Naive thymus-derived CD4-positive, alpha-beta T cell (primary cell): ENCODE data around the gene SUSD6. TPM values are rescaled to one million over a fixed set of nuclear protein-coding genes. Genes with fewer than 3 reads are reported as not detected.
"Not testable (repeated sequence)": the region's sequence is repeated elsewhere in the genome, so short reads cannot be mapped to it uniquely, and the experiment has no call there.

Experiments used
- ATAC-seq: fragments of 150-1000 bp; cut with Tn5 transposase; 2 replicates; pipeline ENCODE4 v1.10.0; 2021; ENCODE audit warnings: mild to moderate bottlenecking, moderate library complexity
- CTCF ChIA-PET: fragments of 350-600 bp; sonication (Branson Sonifier 250); formaldehyde crosslinking; loops from one replicate; lab custom pipeline; 2021; ENCODE audit warnings: antibody characterized with exemption; lab: Charles Lee
- POLR2A ChIA-PET: fragments of 350-600 bp; sonication (Branson Sonifier 250); formaldehyde crosslinking; loops from one replicate; lab custom pipeline; 2021; ENCODE audit warnings: antibody characterized with exemption, inconsistent platforms; lab: Charles Lee
- DNase-seq, 9 donors: peaks; one replicate each; pipeline versions ENCODE4 v3.0.0 to v3.0.0-alpha.2; 2020 to 2022; ENCODE audit warnings: mixed read lengths in 1 of 9
- H3K27ac ChIP-seq: one replicate; pipeline ENCODE4 v1.7.0; 2013; ENCODE audit warnings: mild to moderate bottlenecking, low read depth, low read length, moderate library complexity
- H3K27me3 ChIP-seq, 2 donors: one replicate each; pipeline ENCODE4 v1.7.0; 2013; ENCODE audit warnings: low read length in 2 of 2, mild to moderate bottlenecking in 2 of 2, moderate library complexity in 2 of 2; ENCODE audit not compliant: control insufficient read depth in 2 of 2, insufficient read depth in 2 of 2
- H3K36me3 ChIP-seq, 3 experiments: 1 replicate in 2 of 3; 2 replicates in 1 of 3; pipeline ENCODE4 v1.7.0; 2013; ENCODE audit warnings: low read length in 3 of 3, mild to moderate bottlenecking in 3 of 3, moderate library complexity in 1 of 3; ENCODE audit not compliant: insufficient read depth in 3 of 3, control insufficient read depth in 2 of 3
- H3K4me1 ChIP-seq, 2 donors: one replicate each; pipeline ENCODE4 v1.7.0; 2013; ENCODE audit warnings: low read length in 2 of 2, mild to moderate bottlenecking in 2 of 2, moderate library complexity in 1 of 2; ENCODE audit not compliant: control insufficient read depth in 2 of 2, insufficient read depth in 2 of 2
- H3K4me3 ChIP-seq: 2 replicates; pipeline ENCODE4 v1.7.0; 2013; ENCODE audit warnings: mild to moderate bottlenecking, low read length
- H3K9me3 ChIP-seq, 3 experiments: 1 replicate in 2 of 3; 2 replicates in 1 of 3; pipeline ENCODE4 v1.7.0; 2013; ENCODE audit warnings: low read length in 3 of 3; ENCODE audit not compliant: control insufficient read depth in 2 of 3
- H3K27ac Mint-ChIP-seq, 9 donors: one replicate each; pipeline ENCODE4 v1.8.0; 2020 to 2022; ENCODE audit warnings: mixed read lengths in 9 of 9, mild to moderate bottlenecking in 8 of 9, moderate library complexity in 5 of 9, inconsistent platforms in 2 of 9
- H3K27me3 Mint-ChIP-seq, 5 donors: one replicate each; pipeline ENCODE4 v1.8.0; 2021 to 2022; ENCODE audit warnings: mixed read lengths in 5 of 5, mild to moderate bottlenecking in 1 of 5
- H3K36me3 Mint-ChIP-seq, 5 donors: one replicate each; pipeline ENCODE4 v1.8.0; 2020 to 2022; ENCODE audit warnings: mixed read lengths in 5 of 5, mild to moderate bottlenecking in 3 of 5, inconsistent platforms in 1 of 5
- H3K4me1 Mint-ChIP-seq, 7 donors: one replicate each; pipeline ENCODE4 v1.8.0; 2020 to 2022; ENCODE audit warnings: mixed read lengths in 7 of 7, mild to moderate bottlenecking in 3 of 7, inconsistent platforms in 1 of 7
- H3K4me3 Mint-ChIP-seq, 10 donors: one replicate each; pipeline ENCODE4 v1.8.0; 2020 to 2022; ENCODE audit warnings: mild to moderate bottlenecking in 10 of 10, mixed read lengths in 10 of 10, moderate library complexity in 6 of 10, inconsistent platforms in 2 of 10
- H3K9me3 Mint-ChIP-seq, 11 donors: one replicate each; pipeline ENCODE4 v1.8.0; 2020 to 2022; ENCODE audit warnings: mixed read lengths in 11 of 11, mild to moderate bottlenecking in 4 of 11, inconsistent platforms in 1 of 11, moderate library complexity in 1 of 11
- intact Hi-C, 2 donors: fragments of 100-400 bp; cut with micrococcal nuclease; formaldehyde crosslinking; loops; one replicate each; pipeline ENCODE4 v1.15.1; 2023
- polyA plus RNA-seq, 2 donors: library from polyadenylated mRNA; unstranded; fragments of 300-500 nt; fragmentation: Illumina TruSeq; gene quantifications; one replicate each; pipeline ENCODE4 v1.2.3, GENCODE V29; 2021
- total RNA-seq, 6 experiments: library from RNA in 5 of 6; stranded (reverse) in 5 of 6; gene quantifications; 1 replicate in 5 of 6; 2 replicates in 1 of 6; pipeline ENCODE4 v1.2.3 and lab custom pipeline; 2021 to 2026

Gene SUSD6
- total and polyA plus RNA-seq, 7 experiments from 2014 or later = 4.3 to 90.8 (median 44.6) TPM

GRCh38 chr14:69594846-69595245, 16.6 kb upstream of the SUSD6 start:
- ChIA-PET POLR2A (no interaction called here), CTCF (no interaction called here)
- Mint-ChIP-seq H3K27ac (no peak overlapping the region), H3K4me3 (no peak overlapping the region), H3K9me3 (no peaks in the 10 kb centered on the region), H3K4me1 (no peaks in the 10 kb centered on the region), H3K36me3 (no peaks in the 10 kb centered on the region), H3K27me3 (peaks cover 0 to 16% (median 0%) of the 10 kb centered on the region in 5 donors)
- no peak for ATAC-seq
- no peaks in the 10 kb centered on the region for H3K27me3 ChIP-seq
- intact Hi-C loops = no loop called here
- no peak for DNase-seq
- H3K4me1 ChIP-seq = no peaks in the 10 kb centered on the region
- no peak overlapping the region for H3K4me3 ChIP-seq
- no peaks in the 10 kb centered on the region for H3K9me3 ChIP-seq
- H3K27ac ChIP-seq = no peak overlapping the region
- H3K36me3 ChIP-seq = no peaks in the 10 kb centered on the region

- Mint-ChIP-seq H3K36me3 (no peaks in the 10 kb centered on the region), H3K27me3 (peaks cover 0 to 16% (median 0%) of the 10 kb centered on the region in 5 donors), H3K4me1 (no peaks in the 10 kb centered on the region), H3K4me3 (no peak overlapping the region), H3K27ac (no peak overlapping the region), H3K9me3 (no peaks in the 10 kb centered on the region)
- DNase-seq (no peak), ATAC-seq (no peak)
- no peaks in the 10 kb centered on the region for H3K36me3 ChIP-seq
- H3K4me1 ChIP-seq = no peaks in the 10 kb centered on the region
- no peaks in the 10 kb centered on the region for H3K9me3 ChIP-seq
- ChIA-PET POLR2A (no interaction called here), CTCF (no interaction called here)
- no peak overlapping the region for H3K27ac ChIP-seq
- H3K27me3 ChIP-seq = no peaks in the 10 kb centered on the region
- H3K4me3 ChIP-seq = no peak overlapping the region
- intact Hi-C loops = no loop called here
Measured at GRCh38 chr14:69595336-69595735, 16.1 kb upstream of the SUSD6 start.

GRCh38 chr14:69599431-69599830, 12.0 kb upstream of the SUSD6 start:
- H3K27ac Mint-ChIP-seq, H3K4me1 ChIP-seq, H3K4me3 ChIP-seq, POLR2A ChIA-PET, intact Hi-C loops, ATAC-seq, H3K9me3 Mint-ChIP-seq, H3K4me3 Mint-ChIP-seq, H3K36me3 ChIP-seq, H3K27me3 Mint-ChIP-seq, H3K9me3 ChIP-seq, DNase-seq, H3K27me3 ChIP-seq, H3K36me3 Mint-ChIP-seq, H3K27ac ChIP-seq: not testable (repeated sequence)
- peaks cover 0 to 10% (median 4%) of the 10 kb centered on the region in 7 donors for H3K4me1 Mint-ChIP-seq
- CTCF ChIA-PET = interaction anchor here (1.4 kb wide), 1 partner anchor 13 kb away, joined by 4 read pairs; no protein-coding TSS in a partner anchor

- Mint-ChIP-seq H3K36me3 (no peaks in the 10 kb centered on the region), H3K4me1 (peaks cover 0 to 11% (median 4%) of the 10 kb centered on the region in 7 donors), H3K27ac (no peak overlapping the region), H3K4me3 (no peak overlapping the region), H3K27me3 (peaks cover 0 to 5% (median 0%) of the 10 kb centered on the region in 5 donors), H3K9me3 (no peaks in the 10 kb centered on the region)
- no peaks in the 10 kb centered on the region for H3K27me3 ChIP-seq
- CTCF ChIA-PET = interaction anchor here (0.6 to 1.2 kb wide), 2 partner anchors 65 to 127 kb away, joined by 3 read pairs; no protein-coding TSS in a partner anchor
- no peak overlapping the region for H3K27ac ChIP-seq
- H3K4me3 ChIP-seq = no peak overlapping the region
- no peaks in the 10 kb centered on the region for H3K36me3 ChIP-seq
- H3K4me1 ChIP-seq = no peaks in the 10 kb centered on the region
- intact Hi-C loops = loop anchor here (5.0 kb wide), 2 partner anchors 37 to 217 kb away; no protein-coding TSS in a partner anchor
- POLR2A ChIA-PET = no interaction called here
- H3K9me3 ChIP-seq = no peaks in the 10 kb centered on the region
- DNase-seq = no peak
- no peak for ATAC-seq
Measured at GRCh38 chr14:69600304-69600891, 11.0 kb upstream of the SUSD6 start.

GRCh38 chr14:69605738-69606137, 5.7 kb upstream of the SUSD6 start:
- H3K9me3 ChIP-seq = no peaks in the 10 kb centered on the region
- ChIA-PET POLR2A (interaction anchor here (0.7 to 1.3 kb wide), 4 partner anchors 9 to 161 kb away, joined by 3 to 4 read pairs (median 4); partner anchors contain the start of gene SRSF5), CTCF (interaction anchor here (0.8 to 4.0 kb wide), 8 partner anchors 21 to 121 kb away, joined by 3 to 38 read pairs (median 4); no protein-coding TSS in a partner anchor)
- no peaks in the 10 kb centered on the region for H3K27me3 ChIP-seq
- no peaks in the 10 kb centered on the region for H3K27me3 Mint-ChIP-seq
- peaks cover 5 to 12% of the 10 kb centered on the region in 2 donors for H3K4me1 ChIP-seq
- ATAC-seq = no peak
- DNase-seq = no peak
- H3K4me1 Mint-ChIP-seq = peaks cover 13 to 38% (median 21%) of the 10 kb centered on the region in 7 donors
- no peaks in the 10 kb centered on the region for H3K36me3 Mint-ChIP-seq
- H3K36me3 ChIP-seq = no peaks in the 10 kb centered on the region
- H3K4me3 Mint-ChIP-seq = no peak overlapping the region
- intact Hi-C loops = no loop called here
- H3K27ac Mint-ChIP-seq = peak overlapping the region in 1 of 9 donors; percentile 20
- H3K4me3 ChIP-seq = no peak overlapping the region
- H3K9me3 Mint-ChIP-seq = no peaks in the 10 kb centered on the region
- no peak overlapping the region for H3K27ac ChIP-seq

- intact Hi-C loops = no loop called here
- H3K9me3 Mint-ChIP-seq = no peaks in the 10 kb centered on the region
- Histone ChIP-seq H3K36me3 (no peaks in the 10 kb centered on the region), H3K27ac (no peak overlapping the region), H3K4me3 (no peak overlapping the region), H3K9me3 (no peaks in the 10 kb centered on the region), H3K27me3 (no peaks in the 10 kb centered on the region), H3K4me1 (peaks cover 8 to 16% of the 10 kb centered on the region in 2 donors)
- DNase-seq = no peak
- H3K4me1 Mint-ChIP-seq = peaks cover 13 to 38% (median 22%) of the 10 kb centered on the region in 7 donors
- no peaks in the 10 kb centered on the region for H3K36me3 Mint-ChIP-seq
- no peak overlapping the region for H3K27ac Mint-ChIP-seq
- no peak for ATAC-seq
- CTCF ChIA-PET = interaction anchor here (1.3 to 4.0 kb wide), 3 partner anchors 26 to 120 kb away, joined by 4 to 38 read pairs (median 9); no protein-coding TSS in a partner anchor
- H3K27me3 Mint-ChIP-seq = no peaks in the 10 kb centered on the region
- POLR2A ChIA-PET = interaction anchor here (0.7 to 1.3 kb wide), 3 partner anchors 8 to 99 kb away, joined by 3 to 4 read pairs (median 3); no protein-coding TSS in a partner anchor
- H3K4me3 Mint-ChIP-seq = no peak overlapping the region
Measured at GRCh38 chr14:69606258-69607184, 4.9 kb upstream of the SUSD6 start.
